GM19035 (cell line): Measurements from ENCODE around the gene TENT4B.

Source experiments
- ATAC-seq: cut with Tn5 transposase; IDR thresholded peaks from one replicate; pipeline ENCODE4 v1.9.1; 2021; ENCODE audit not compliant: unreplicated experiment

TENT4B gene

GRCh38 chr16:50252874-50253513, 99.9 kb downstream of the TENT4B start:
- ATAC-seq: no peak

GRCh38 chr16:50253514-50253910, 100.4 kb downstream of the TENT4B start:
- ATAC-seq: no peak

GRCh38 chr16:50254072-50254471, 101.0 kb downstream of the TENT4B start:
- ATAC-seq: no peak

GRCh38 chr16:50255538-50255937, 102.4 kb downstream of the TENT4B start:
- no peak for ATAC-seq

GRCh38 chr16:50256604-50257003, 103.5 kb downstream of the TENT4B start:
- no peak for ATAC-seq

GRCh38 chr16:50257876-50258275, 104.8 kb downstream of the TENT4B start:
- ATAC-seq: no peak

- no peak for ATAC-seq
Observed at GRCh38 chr16:50259334-50260205, 106.5 kb downstream of the TENT4B start.

GRCh38 chr16:50260206-50261159, 107.4 kb downstream of the TENT4B start:
- no peak for ATAC-seq

- ATAC-seq: no peak
Observed at GRCh38 chr16:50261160-50261706, 108.1 kb downstream of the TENT4B start.

GRCh38 chr16:50261707-50262235, 108.7 kb downstream of the TENT4B start:
- ATAC-seq: no peak

GRCh38 chr16:50263060-50263909, 110.2 kb downstream of the TENT4B start:
- ATAC-seq: no peak

GRCh38 chr16:50263940-50264929, 111.1 kb downstream of the TENT4B start:
- ATAC-seq: no peak

- no peak for ATAC-seq
Observed at GRCh38 chr16:50265260-50265659, 112.2 kb downstream of the TENT4B start.

- no peak for ATAC-seq
Observed at GRCh38 chr16:50265716-50266336, 112.7 kb downstream of the TENT4B start.

GRCh38 chr16:50266337-50267091, 113.4 kb downstream of the TENT4B start, which contains the start of gene ADCY7:
Gene ADCY7, plus strand, starts transcription at chr16:50266551. Its CDS starts 21,629 bp downstream, at chr16:50288180.
- ATAC-seq: peak; percentile 83

GRCh38 chr16:50267151-50267631, 114.1 kb downstream of the TENT4B start:
- ATAC-seq: no peak

GRCh38 chr16:50267651-50268050, 114.5 kb downstream of the TENT4B start:
- ATAC-seq: no peak
